ENCODE data around the gene KANSL1.

Gene KANSL1

DNA sequence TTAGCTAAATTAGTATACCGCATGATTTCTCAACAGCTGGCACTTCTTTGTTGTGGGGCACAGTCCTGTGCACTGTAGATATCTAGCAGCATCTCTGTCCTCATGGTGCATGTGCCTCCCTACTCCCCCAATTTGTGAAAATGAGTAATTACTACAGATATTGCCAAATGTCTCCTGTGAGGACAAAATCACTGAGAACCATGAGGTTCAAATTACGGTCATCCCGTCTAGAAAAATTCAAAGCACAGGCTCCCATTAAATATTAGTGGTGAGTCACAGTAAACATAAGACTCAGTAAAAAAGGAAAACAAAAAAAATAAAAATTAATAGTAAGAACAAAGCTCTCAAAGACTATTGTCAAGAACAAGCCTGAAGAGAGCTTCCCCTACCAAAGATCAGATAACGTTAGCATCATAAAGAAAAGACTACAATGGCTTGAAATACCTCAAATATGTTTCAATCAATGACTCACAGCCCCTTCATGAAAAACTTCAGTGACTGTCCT lies 136.4 kb downstream of the KANSL1 start:
- H3K4me3 ChIP-seq, result no peak overlapping the region
- no peak for DNase-seq (ENCODE audit: low spot score)
- H3K27ac ChIP-seq, result no peak overlapping the region
- TF ChIP-seq, protein P1, sequence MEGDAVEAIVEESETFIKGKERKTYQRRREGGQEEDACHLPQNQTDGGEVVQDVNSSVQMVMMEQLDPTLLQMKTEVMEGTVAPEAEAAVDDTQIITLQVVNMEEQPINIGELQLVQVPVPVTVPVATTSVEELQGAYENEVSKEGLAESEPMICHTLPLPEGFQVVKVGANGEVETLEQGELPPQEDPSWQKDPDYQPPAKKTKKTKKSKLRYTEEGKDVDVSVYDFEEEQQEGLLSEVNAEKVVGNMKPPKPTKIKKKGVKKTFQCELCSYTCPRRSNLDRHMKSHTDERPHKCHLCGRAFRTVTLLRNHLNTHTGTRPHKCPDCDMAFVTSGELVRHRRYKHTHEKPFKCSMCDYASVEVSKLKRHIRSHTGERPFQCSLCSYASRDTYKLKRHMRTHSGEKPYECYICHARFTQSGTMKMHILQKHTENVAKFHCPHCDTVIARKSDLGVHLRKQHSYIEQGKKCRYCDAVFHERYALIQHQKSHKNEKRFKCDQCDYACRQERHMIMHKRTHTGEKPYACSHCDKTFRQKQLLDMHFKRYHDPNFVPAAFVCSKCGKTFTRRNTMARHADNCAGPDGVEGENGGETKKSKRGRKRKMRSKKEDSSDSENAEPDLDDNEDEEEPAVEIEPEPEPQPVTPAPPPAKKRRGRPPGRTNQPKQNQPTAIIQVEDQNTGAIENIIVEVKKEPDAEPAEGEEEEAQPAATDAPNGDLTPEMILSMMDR (IDR thresholded peaks at IDR 0.05), result no peak

DNA sequence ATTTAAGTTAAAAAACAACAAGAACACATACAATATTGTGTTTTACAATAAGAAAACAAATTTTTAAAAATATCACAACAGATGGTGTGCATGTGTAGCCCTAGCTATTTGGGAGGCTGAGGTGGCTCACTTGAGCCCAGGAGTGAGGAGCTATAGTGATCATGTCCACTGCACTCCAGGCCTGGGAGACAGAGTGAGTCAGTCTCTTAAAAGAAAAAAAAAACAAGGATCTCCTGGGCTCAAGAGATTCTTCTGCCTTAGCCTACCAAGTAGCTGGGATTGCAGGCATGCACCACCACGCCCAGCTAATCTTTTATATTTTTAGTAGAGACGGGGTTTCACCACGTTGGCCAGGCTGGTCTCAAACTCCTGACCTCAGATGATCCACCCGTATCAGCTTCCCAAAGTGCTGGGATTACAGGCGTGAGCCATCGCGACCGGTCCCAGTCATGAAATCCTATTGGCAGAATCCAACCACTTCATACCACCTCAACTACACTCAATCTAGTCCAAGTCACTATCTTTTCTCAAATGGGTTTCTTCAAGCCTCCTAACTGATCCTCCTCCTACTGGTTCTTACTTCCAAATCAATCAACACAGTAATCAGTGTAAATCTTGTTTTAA lies 139.2 kb downstream of the KANSL1 start:
- Histone ChIP-seq H3K27ac (no peak overlapping the region), H3K4me3 (no peak overlapping the region)
- TF ChIP-seq, protein P1 (IDR thresholded peaks at IDR 0.05), result no peak
- DNase-seq (ENCODE audit: low spot score), result no peak

DNA sequence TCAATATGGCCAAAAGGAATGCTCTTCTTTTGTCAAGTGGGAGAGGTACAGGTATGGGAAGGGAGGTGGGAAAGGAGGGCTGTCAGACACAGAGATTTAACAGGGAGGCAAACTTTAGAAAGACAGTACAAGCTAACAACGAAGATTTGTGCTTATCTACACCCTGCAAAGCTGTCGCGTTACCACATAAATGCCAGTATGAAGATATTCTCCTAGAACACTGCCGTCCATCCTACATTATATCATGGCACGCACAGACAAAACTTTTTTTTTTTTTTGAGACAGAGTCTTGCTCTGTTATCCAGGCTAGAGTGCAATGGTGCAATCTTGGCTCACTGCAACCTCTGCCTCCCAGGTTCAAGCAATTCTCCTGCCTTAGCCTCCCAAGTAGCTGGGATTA lies 143.6 kb downstream of the KANSL1 start:
- no peak for DNase-seq (ENCODE audit: low spot score)
- TF ChIP-seq, protein P1 (IDR thresholded peaks at IDR 0.05), result no peak
- H3K4me3 ChIP-seq, result no peak overlapping the region
- no peak overlapping the region for H3K27ac ChIP-seq

DNA sequence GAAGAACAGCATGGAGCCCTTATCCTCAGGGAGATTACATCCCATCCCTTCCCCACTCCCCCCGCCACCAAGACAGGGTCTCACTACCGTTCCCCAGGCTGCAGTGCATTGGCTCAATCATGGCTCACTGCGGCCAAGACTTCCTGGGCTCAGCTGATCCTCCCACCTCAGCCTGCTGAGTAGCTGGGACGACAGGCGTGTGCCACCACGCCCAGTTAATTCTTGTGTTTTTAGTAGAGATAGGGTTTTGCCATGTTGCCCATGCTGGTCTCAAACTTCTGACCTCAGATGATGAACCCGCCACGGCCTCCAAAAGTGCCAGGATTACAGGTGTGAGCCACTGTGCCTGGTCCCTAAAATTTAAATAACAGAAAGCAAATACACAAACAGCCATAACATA lies 145.4 kb downstream of the KANSL1 start:
- Histone ChIP-seq H3K27ac (no peak overlapping the region), H3K4me3 (no peak overlapping the region)
- TF ChIP-seq, protein P1 (IDR thresholded peaks at IDR 0.05), result no peak
- DNase-seq (ENCODE audit: low spot score), result no peak

DNA sequence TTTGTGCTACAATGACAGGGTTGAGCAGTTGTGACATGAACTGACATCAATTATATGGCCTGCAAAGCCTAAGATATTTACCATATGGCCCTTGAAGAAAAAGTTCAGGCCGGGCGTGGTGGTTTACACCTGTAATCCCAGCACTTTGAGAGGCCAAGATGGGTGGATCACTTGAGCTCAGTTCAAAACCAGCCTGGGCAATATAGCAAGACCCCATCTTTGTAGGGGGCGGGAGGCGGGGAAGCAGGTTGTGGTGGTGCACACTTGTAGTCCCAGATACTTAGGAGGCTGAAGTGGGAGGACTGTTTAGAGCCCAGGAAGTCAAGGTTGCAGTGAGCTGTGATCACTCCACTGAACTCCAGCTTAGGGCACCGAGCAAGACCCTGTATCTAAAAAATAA lies 145.8 kb downstream of the KANSL1 start:
- Histone ChIP-seq H3K27ac (peak overlapping the region in 1 of 2 donors; percentile 3), H3K4me3 (no peak overlapping the region)
- TF ChIP-seq, protein P1 (IDR thresholded peaks at IDR 0.05), result no peak
- DNase-seq (ENCODE audit: low spot score), result no peak

DNA sequence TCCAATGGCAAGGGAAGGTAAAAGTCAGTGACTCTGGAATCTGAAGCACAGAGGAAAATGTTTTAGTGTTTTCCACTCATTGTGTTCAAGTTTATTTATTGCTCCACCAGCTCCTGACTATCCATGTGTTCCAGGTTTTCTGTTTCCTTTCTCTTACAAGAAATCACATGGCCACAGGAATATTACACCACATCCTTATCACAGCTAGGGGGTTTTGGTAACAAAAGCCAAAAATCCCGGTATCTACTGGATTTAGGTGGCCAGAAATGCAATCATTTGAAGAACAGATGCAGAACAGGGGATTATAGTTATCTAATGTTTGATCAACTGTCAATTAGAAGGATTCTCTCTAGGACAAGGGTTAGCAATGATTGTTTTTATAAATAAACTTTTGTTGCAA lies 146.3 kb downstream of the KANSL1 start:
- Histone ChIP-seq H3K4me3 (no peak overlapping the region), H3K27ac (peak overlapping the region in 1 of 2 donors; percentile 3)
- no peak for DNase-seq (ENCODE audit: low spot score)
- TF ChIP-seq, protein P1 (IDR thresholded peaks at IDR 0.05), result no peak

DNA sequence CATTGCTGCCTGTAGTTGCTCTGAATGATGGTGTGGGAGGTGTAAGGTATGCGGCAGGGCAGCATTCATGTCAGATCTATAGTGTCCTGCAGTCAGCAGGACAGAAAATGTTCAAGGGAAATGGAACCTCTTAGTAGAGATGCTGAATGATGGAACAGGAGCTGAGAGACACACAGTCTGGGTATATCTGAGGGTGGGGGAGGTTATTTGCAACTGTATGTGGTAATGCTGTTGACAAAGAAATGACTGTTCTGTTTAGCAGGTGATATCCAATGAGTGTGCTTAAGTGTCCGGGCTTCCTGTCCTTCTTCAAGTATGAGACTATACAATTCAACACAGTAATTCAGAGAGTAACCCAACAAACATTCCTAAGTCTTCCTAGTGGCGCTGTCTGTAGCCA lies 147.6 kb downstream of the KANSL1 start:
- Histone ChIP-seq H3K4me3 (no peak overlapping the region), H3K27ac (no peak overlapping the region)
- no peak for DNase-seq (ENCODE audit: low spot score)
- TF ChIP-seq, protein P1 (IDR thresholded peaks at IDR 0.05), result no peak

All from coronary artery (tissue), 2 donors.